OCI-LY3 (cell line): ENCODE measurements around the gene B3GNT4.
A peak's percentile ranks its signal among the peaks of the same experiment; 100 is the strongest.

Experiments
- H2AFZ ChIP-seq: fragments of 200-600, 300-600 bp; shearing (Covaris generic); 2 replicates; pipeline ENCODE4 v1.6.0; 2014; ENCODE audit warnings: antibody characterized with exemption, low read depth, low read length
- H3K27ac ChIP-seq: fragments of 200-600, 300-600 bp; sonication (generic); 2 replicates; pipeline ENCODE4 v1.5.1; 2014; ENCODE audit warnings: mild to moderate bottlenecking, low read length, moderate library complexity, mixed read lengths
- H3K27me3 ChIP-seq: fragments of 200-600, 300-600 bp; sonication (generic); 2 replicates; pipeline ENCODE4 v1.6.1; 2014; ENCODE audit warnings: low read depth, low read length, mixed read lengths
- H3K36me3 ChIP-seq: fragments of 200-600, 300-600 bp; sonication (generic); replicated peaks from 2 replicates; pipeline ENCODE3; 2014; ENCODE audit warnings: low read depth, low read length, mixed read lengths
- H3K4me1 ChIP-seq: fragments of 300-600, 200-600 bp; sonication (generic); 2 replicates; pipeline ENCODE4 v1.6.1; 2014; ENCODE audit warnings: low read length, mixed read lengths
- H3K4me2 ChIP-seq: fragments of 200-600, 300-600 bp; sonication (generic); 2 replicates; pipeline ENCODE4 v1.6.1; 2014; ENCODE audit warnings: low read length, mixed read lengths
- H3K4me3 ChIP-seq: fragments of 300-600, 200-600 bp; sonication (generic); 2 replicates; pipeline ENCODE4 v1.5.1; 2014; ENCODE audit warnings: antibody characterized with exemption, mild to moderate bottlenecking, low read length, moderate library complexity
- H3K79me2 ChIP-seq: fragments of 300-600, 200-600 bp; shearing (Covaris generic); 2 replicates; pipeline ENCODE4 v1.6.1; 2014; ENCODE audit warnings: mild to moderate bottlenecking, low read length, mixed read lengths
- H3K9ac ChIP-seq: fragments of 300-600, 200-600 bp; shearing (Covaris generic); 2 replicates; pipeline ENCODE4 v1.6.0; 2014; ENCODE audit warnings: mild to moderate bottlenecking, low read length, moderate library complexity
- H3K9me3 ChIP-seq: fragments of 200-600, 300-600 bp; shearing (Covaris generic); 2 replicates; pipeline ENCODE4 v1.6.1; 2014; ENCODE audit warnings: low read length, mixed read lengths; ENCODE audit not compliant: insufficient read depth
- H4K20me1 ChIP-seq: fragments of 200-600, 300-600 bp; sonication (generic); 2 replicates; pipeline ENCODE4 v1.6.1; 2016; ENCODE audit warnings: low read length, mixed read lengths; ENCODE audit not compliant: insufficient read depth
- CTCF ChIP-seq: fragments of 200-600, 300-600 bp; sonication (generic); IDR thresholded peaks from 2 replicates; pipeline ENCODE4 v1.5.1; 2014; ENCODE audit warnings: antibody characterized with exemption, low read length, low read depth
- EZH2phosphoT487 ChIP-seq: fragments of 200-600 bp; shearing (Covaris generic); IDR thresholded peaks from 2 replicates; pipeline ENCODE4 v1.6.1; 2018; ENCODE audit warnings: antibody characterized with exemption, mixed run types, low read depth

Gene B3GNT4

GRCh38 chr12:122166422-122167349, 36.8 kb upstream of the B3GNT4 start:
- no peak overlapping the region for H3K27ac ChIP-seq
- H3K27me3 ChIP-seq: peaks cover 37% of the 10 kb centered on the region
- peaks cover 22% of the 10 kb centered on the region for H3K4me1 ChIP-seq
- TF ChIP-seq CTCF: no peak
- TF ChIP-seq EZH2phosphoT487: no peak
- no peaks in the 10 kb centered on the region for H3K79me2 ChIP-seq
- peak overlapping the region; percentile 84 for H3K4me2 ChIP-seq
- peak overlapping the region; percentile 61 for H3K4me3 ChIP-seq
- no peak overlapping the region for H3K9ac ChIP-seq
- H2AFZ ChIP-seq: 0 out of 2 replicates have a peak overlapping the region, but pooled peaks have one; percentile 4
- H3K9me3 ChIP-seq: no peaks in the 10 kb centered on the region
- H3K36me3 ChIP-seq: no peaks in the 10 kb centered on the region
- no peaks in the 10 kb centered on the region for H4K20me1 ChIP-seq

GRCh38 chr12:122167356-122167925, 36.1 kb upstream of the B3GNT4 start:
- Histone ChIP-seq H3K27me3 (peaks cover 41% of the 10 kb centered on the region), H3K27ac (no peak overlapping the region), H4K20me1 (no peaks in the 10 kb centered on the region), H3K79me2 (no peaks in the 10 kb centered on the region), H3K9me3 (no peaks in the 10 kb centered on the region), H3K36me3 (no peaks in the 10 kb centered on the region), H3K9ac (no peak overlapping the region), H2AFZ (no peak overlapping the region), H3K4me2 (peak overlapping the region; percentile 84), H3K4me3 (peak overlapping the region; percentile 61), H3K4me1 (peaks cover 22% of the 10 kb centered on the region)
- no peak for TF ChIP-seq CTCF
- TF ChIP-seq EZH2phosphoT487: no peak

GRCh38 chr12:122168492-122168891, 35.0 kb upstream of the B3GNT4 start:
- H3K27ac ChIP-seq: no peak overlapping the region
- no peak overlapping the region for H3K4me2 ChIP-seq
- H3K9me3 ChIP-seq: no peaks in the 10 kb centered on the region
- no peak overlapping the region for H2AFZ ChIP-seq
- H3K4me3 ChIP-seq: no peak overlapping the region
- peaks cover 36% of the 10 kb centered on the region for H3K27me3 ChIP-seq
- H3K36me3 ChIP-seq: no peaks in the 10 kb centered on the region
- no peaks in the 10 kb centered on the region for H4K20me1 ChIP-seq
- no peak for TF ChIP-seq CTCF
- peaks cover 22% of the 10 kb centered on the region for H3K4me1 ChIP-seq
- no peaks in the 10 kb centered on the region for H3K79me2 ChIP-seq
- H3K9ac ChIP-seq: no peak overlapping the region

GRCh38 chr12:122171399-122171798, 32.1 kb upstream of the B3GNT4 start:
- TF ChIP-seq EZH2phosphoT487 (no peak), CTCF (no peak)
- Histone ChIP-seq H3K79me2 (no peaks in the 10 kb centered on the region), H3K4me1 (peaks cover 12% of the 10 kb centered on the region), H3K9me3 (no peaks in the 10 kb centered on the region), H3K9ac (no peak overlapping the region), H3K36me3 (no peaks in the 10 kb centered on the region), H3K27me3 (peaks cover 26% of the 10 kb centered on the region), H3K4me3 (no peak overlapping the region), H4K20me1 (no peaks in the 10 kb centered on the region), H2AFZ (no peak overlapping the region), H3K4me2 (no peak overlapping the region), H3K27ac (no peak overlapping the region)
